Measurements from ENCODE around the gene ZFPL1.
A peak's percentile ranks its signal among the peaks of the same experiment; 100 is the strongest.
"Not testable (repeated sequence)": the region's sequence is repeated elsewhere in the genome, so short reads cannot be mapped to it uniquely, and the experiment has no call there.

- not testable (repeated sequence) for TF ChIP-seq BCLAF1 (IDR thresholded peaks at IDR 0.05); CTCF (IDR thresholded peaks at IDR 0.05 in 2 of 3, conservative IDR thresholded peaks at IDR 0.05 in 1 of 3; ENCODE audit: control insufficient read depth in 2 of 3, extremely low read depth in 1 of 3, insufficient read depth in 1 of 3, low read depth in 3 of 3, low read length in 3 of 3); REST (IDR thresholded peaks at IDR 0.05; ENCODE audit: low read depth, low read length); BHLHE40 (IDR thresholded peaks at IDR 0.05; ENCODE audit: borderline replicate concordance in 1 of 2, low read depth in 2 of 2, low read length in 1 of 2); SMC3 (IDR thresholded peaks at IDR 0.05; ENCODE audit: borderline replicate concordance, low read length); EZH2 (IDR thresholded peaks at IDR 0.05; ENCODE audit: borderline replicate concordance, control insufficient read depth, low read depth, low read length); TCF12 (IDR thresholded peaks at IDR 0.05; ENCODE audit: low read depth, low read length)
- TF ChIP-seq POLR2A (IDR thresholded peaks at IDR 0.05; ENCODE audit: low read depth, low read length): peak; percentile 25; the same call in 1 of the 2 replicates
Measured at GRCh38 chr11:65118891-65119669, 35.1 kb downstream of the ZFPL1 start.

Data from GM12878 (cell line).